Kidney (tissue), 14 donors: Measurements from ENCODE around the gene ACADM. TPM values are rescaled to one million over a fixed set of nuclear protein-coding genes. Genes with fewer than 3 reads are reported as not detected.

ENCODE experiments used
- DNase-seq, 5 donors: peaks; one replicate each; pipeline ENCODE4 v3.0.0-alpha.2; 2013 to 2020
- FAIRE-seq: peaks from 2 replicates; lab custom pipeline; 2012; peaks lifted over from hg19 to GRCh38; lab: Jason Lieb, UNC
- H3K27ac ChIP-seq, 2 donors: one replicate each; pipeline ENCODE4 v1.7.0; 2013; ENCODE audit warnings: low read depth in 2 of 2, low read length in 2 of 2, inconsistent platforms in 1 of 2
- H3K27me3 ChIP-seq: one replicate; pipeline ENCODE4 v1.7.1; 2013; ENCODE audit warnings: low read length, inconsistent platforms; ENCODE audit not compliant: control insufficient read depth, insufficient read depth
- H3K36me3 ChIP-seq, 3 donors: one replicate each; pipeline versions ENCODE4 v1.7.0 to v1.7.1; 2013; ENCODE audit warnings: low read length in 3 of 3, control low read depth in 1 of 3, inconsistent platforms in 1 of 3; ENCODE audit not compliant: insufficient read depth in 3 of 3, control insufficient read depth in 2 of 3
- H3K4me1 ChIP-seq, 3 donors: one replicate each; pipeline versions ENCODE4 v1.7.0 to v1.7.1; 2013; ENCODE audit warnings: low read length in 3 of 3, inconsistent platforms in 1 of 3, low read depth in 1 of 3; ENCODE audit not compliant: control insufficient read depth in 2 of 3, insufficient read depth in 2 of 3
- H3K4me3 ChIP-seq, 3 donors: one replicate each; pipeline versions ENCODE4 v1.7.0 to v1.8.1; 2013; ENCODE audit warnings: low read length in 3 of 3, control low read depth in 1 of 3, inconsistent platforms in 1 of 3
- H3K9ac ChIP-seq, 3 donors: one replicate each; pipeline versions ENCODE4 v1.7.0 to v1.7.1; 2013; ENCODE audit warnings: low read length in 3 of 3, control low read depth in 1 of 3, inconsistent platforms in 1 of 3
- H3K9me3 ChIP-seq, 3 donors: one replicate each; pipeline versions ENCODE4 v1.7.0 to v1.7.1; 2013; ENCODE audit warnings: low read length in 3 of 3, control low read depth in 1 of 3, inconsistent platforms in 1 of 3; ENCODE audit not compliant: control insufficient read depth in 2 of 3, insufficient read depth in 1 of 3
- intact Hi-C: fragments of 100-400 bp; cut with DNase I; formaldehyde crosslinking; loops from one replicate; pipeline ENCODE4 v1.11.1; 2022
- polyA plus RNA-seq: library from polyadenylated mRNA; stranded (reverse); fragments of 350-450 nt; fragmentation: Illumina TruSeq; extraction: RNeasy Lipid Tissue Mini Kit (QIAGEN cat#74804); gene quantifications from one replicate; pipeline ENCODE4 v1.2.3, GENCODE V29; 2014; ENCODE audit warnings: low read depth, low replicate concordance; ENCODE audit not compliant: insufficient read depth
- total RNA-seq: library from RNA; stranded (reverse); fragmentation: NEBNext Ultra II Directional; extraction: Animal tissue kit (Norgen Biotek cat#: 25700); gene quantifications from one replicate; pipeline ENCODE4 v1.2.1, GENCODE V29; 2021
- TF ChIP-seq, protein P1 (sequence below): IDR thresholded peaks from 3 replicates; pipeline ENCODE4 v1.5.1; 2012; ENCODE audit warnings: mild to moderate bottlenecking, moderate library complexity, borderline replicate concordance; ENCODE audit not compliant: insufficient read depth; ENCODE audit errors: extremely low read depth
- donor health status: control.
- donor health status: control.
- donor health status: control.
- donor health status: control.
- donor health status: control.
- donor health status: DM: yes; HTN: yes; CAD: no.
- donor health status: Normal renal cell carcinoma (clear cell type).

Gene ACADM
- total and polyA plus RNA-seq, 2 donors from 2014 or later: 52.1 to 196 TPM

- H3K27ac ChIP-seq: no peak overlapping the region
- no peak overlapping the region for H3K4me3 ChIP-seq
- no peaks in the 10 kb centered on the region for H3K36me3 ChIP-seq
- peaks cover 0 to 2% (median 0%) of the 10 kb centered on the region in 3 donors for H3K9me3 ChIP-seq
- no peaks in the 10 kb centered on the region for H3K4me1 ChIP-seq
- no peak for DNase-seq
- FAIRE-seq: no peak
- intact Hi-C loops: no loop called here
- H3K27me3 ChIP-seq: no peaks in the 10 kb centered on the region
- no peak overlapping the region for H3K9ac ChIP-seq
- TF ChIP-seq, protein P1, sequence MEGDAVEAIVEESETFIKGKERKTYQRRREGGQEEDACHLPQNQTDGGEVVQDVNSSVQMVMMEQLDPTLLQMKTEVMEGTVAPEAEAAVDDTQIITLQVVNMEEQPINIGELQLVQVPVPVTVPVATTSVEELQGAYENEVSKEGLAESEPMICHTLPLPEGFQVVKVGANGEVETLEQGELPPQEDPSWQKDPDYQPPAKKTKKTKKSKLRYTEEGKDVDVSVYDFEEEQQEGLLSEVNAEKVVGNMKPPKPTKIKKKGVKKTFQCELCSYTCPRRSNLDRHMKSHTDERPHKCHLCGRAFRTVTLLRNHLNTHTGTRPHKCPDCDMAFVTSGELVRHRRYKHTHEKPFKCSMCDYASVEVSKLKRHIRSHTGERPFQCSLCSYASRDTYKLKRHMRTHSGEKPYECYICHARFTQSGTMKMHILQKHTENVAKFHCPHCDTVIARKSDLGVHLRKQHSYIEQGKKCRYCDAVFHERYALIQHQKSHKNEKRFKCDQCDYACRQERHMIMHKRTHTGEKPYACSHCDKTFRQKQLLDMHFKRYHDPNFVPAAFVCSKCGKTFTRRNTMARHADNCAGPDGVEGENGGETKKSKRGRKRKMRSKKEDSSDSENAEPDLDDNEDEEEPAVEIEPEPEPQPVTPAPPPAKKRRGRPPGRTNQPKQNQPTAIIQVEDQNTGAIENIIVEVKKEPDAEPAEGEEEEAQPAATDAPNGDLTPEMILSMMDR: no peak
These were observed 34.0 kb upstream of the ACADM start for GRCh38 chr1:75690547-75690946.

DNA sequence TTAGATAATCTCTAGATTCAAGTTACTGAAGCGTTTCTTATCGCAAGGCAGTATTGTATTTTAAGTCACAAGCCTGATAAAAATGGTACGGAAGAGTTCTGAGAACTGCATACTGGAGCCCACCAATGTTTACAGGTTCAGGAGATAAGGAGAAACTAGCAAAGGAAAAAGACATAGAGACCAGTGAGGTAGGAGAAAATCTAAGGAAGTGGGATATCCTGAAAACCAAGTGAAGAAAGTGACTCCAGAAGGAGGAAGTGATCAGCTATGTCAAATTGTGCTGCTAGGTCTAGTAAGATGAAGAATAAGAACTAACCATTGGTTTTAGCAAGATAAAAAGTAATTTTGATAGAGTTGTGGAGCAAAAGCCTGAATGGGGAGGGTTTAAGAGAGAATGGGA is 31.0 kb upstream of the ACADM start:
- Histone ChIP-seq H3K4me3 (no peak overlapping the region), H3K4me1 (no peaks in the 10 kb centered on the region), H3K9ac (no peak overlapping the region), H3K27me3 (no peaks in the 10 kb centered on the region), H3K27ac (no peak overlapping the region), H3K9me3 (no peaks in the 10 kb centered on the region), H3K36me3 (no peaks in the 10 kb centered on the region)
- TF ChIP-seq, protein P1: no peak
- DNase-seq (no peak), FAIRE-seq (no peak)
- intact Hi-C loops: no loop called here

GRCh38 chr1:75696000-75696399 is 28.5 kb upstream of the ACADM start:
- H3K36me3 ChIP-seq: no peaks in the 10 kb centered on the region
- no peak for DNase-seq
- H3K9me3 ChIP-seq: no peaks in the 10 kb centered on the region
- no peak overlapping the region for H3K4me3 ChIP-seq
- no peaks in the 10 kb centered on the region for H3K27me3 ChIP-seq
- no peak for FAIRE-seq
- H3K4me1 ChIP-seq: no peaks in the 10 kb centered on the region
- H3K27ac ChIP-seq: no peak overlapping the region
- intact Hi-C loops: no loop called here
- H3K9ac ChIP-seq: no peak overlapping the region
- TF ChIP-seq, protein P1: no peak

- no peak for DNase-seq
- no peaks in the 10 kb centered on the region for H3K36me3 ChIP-seq
- H3K9ac ChIP-seq: no peak overlapping the region
- H3K27ac ChIP-seq: no peak overlapping the region
- H3K4me3 ChIP-seq: no peak overlapping the region
- FAIRE-seq: no peak
- H3K9me3 ChIP-seq: no peaks in the 10 kb centered on the region
- no peaks in the 10 kb centered on the region for H3K4me1 ChIP-seq
- TF ChIP-seq, protein P1: no peak
- intact Hi-C loops: no loop called here
- H3K27me3 ChIP-seq: no peaks in the 10 kb centered on the region
These were observed 17.3 kb upstream of the ACADM start for GRCh38 chr1:75707191-75707590.
